HG02588 (cell line): ENCODE results near the gene SURF4.
"Not testable (repeated sequence)": the region's sequence is repeated elsewhere in the genome, so short reads cannot be mapped to it uniquely, and the experiment has no call there.

Experiments used
- ATAC-seq: cut with Tn5 transposase; IDR thresholded peaks from one replicate; pipeline ENCODE4 v1.9.1; 2021; ENCODE audit warnings: mild to moderate bottlenecking, moderate library complexity; ENCODE audit not compliant: unreplicated experiment

SURF4 gene

DNA sequence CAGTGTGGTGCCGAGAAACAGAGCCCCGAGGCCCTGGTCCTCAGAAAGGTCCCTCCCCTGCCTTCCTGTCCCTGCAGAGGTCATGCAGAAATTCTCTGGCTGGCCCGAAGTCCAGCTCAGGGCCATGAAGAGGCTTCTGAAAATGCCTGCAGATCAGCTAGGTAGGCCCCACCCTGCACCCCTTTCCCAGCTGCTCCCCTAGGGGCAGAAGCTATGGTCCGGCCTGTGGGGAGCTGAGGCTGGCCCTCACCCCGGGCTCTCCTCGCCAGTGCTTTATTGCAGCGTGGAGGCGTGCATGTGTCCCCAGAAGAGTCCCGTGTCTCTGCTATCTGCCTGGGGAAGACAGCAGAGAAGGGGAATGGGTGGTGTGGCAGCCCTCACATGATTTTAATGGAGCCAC is 22.0 kb upstream of the SURF4 start:
- ATAC-seq, result no peak

DNA sequence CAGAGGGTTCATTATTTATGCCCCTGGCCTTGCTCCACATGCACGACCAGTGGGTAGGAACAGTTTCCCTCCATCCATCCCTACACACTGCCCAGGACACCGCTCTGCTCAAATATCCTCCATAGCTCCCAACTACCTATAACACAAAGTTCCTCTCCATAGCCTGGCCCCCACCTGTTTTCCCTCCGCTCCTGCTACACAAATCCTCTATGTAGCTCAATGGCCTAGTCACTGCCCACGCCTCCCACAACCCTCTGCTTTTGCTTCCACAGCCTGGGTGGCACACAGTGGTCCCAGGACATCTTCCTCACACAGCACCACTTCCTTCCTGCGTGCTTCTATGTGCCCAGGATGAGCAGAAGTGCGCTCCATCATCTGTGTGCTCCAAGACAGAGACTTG is 21.5 kb upstream of the SURF4 start:
- ATAC-seq, result no peak

DNA sequence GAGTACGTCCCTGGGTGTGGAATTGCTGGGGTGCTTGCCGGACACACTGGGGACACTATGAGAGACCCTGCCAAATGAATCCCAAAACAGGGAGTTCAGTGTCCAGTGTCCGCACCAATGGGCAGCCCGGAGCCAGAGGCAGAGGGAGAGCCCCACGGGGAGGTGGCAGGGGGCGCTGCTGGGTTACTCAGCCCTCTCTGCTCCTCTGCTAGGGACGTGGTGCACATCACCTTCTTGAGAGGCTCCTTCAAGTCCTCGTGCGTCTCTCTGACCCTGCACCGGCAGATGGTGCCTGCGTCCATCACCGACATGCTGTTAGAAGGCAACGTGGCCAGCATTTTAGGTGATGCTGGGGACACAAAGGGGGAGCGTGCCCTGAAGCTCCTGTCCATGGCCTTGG is 21.1 kb upstream of the SURF4 start:
- no peak for ATAC-seq

DNA sequence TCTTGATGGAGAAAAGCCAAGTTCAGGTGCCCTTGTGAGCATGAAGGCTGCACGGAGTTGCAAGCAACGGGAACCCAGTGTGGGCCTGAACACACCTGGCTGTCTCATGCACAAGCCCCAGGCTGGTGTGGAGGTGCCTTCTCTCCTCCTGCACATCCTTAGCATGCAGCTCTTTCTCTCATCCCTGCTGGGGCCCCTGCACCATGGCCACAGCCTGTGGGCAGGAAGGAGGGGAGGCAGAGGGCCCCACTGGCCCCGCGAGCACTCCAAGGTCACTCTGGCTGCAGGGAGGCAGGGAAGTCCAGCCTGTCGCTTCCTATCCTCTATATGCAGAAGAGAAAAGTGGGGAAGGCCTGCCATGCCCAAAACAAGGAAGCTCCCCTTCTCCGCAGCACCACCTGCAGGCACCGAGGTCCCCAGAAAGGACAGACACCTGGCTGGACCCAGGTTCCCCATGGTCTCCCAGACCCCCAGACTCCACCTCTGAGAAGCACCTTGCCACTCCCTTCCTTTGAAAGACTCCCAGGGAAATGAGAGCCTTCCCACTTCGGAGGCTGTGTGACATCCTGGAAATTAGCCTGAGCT is 18.9 kb upstream of the SURF4 start:
- no peak for ATAC-seq

DNA sequence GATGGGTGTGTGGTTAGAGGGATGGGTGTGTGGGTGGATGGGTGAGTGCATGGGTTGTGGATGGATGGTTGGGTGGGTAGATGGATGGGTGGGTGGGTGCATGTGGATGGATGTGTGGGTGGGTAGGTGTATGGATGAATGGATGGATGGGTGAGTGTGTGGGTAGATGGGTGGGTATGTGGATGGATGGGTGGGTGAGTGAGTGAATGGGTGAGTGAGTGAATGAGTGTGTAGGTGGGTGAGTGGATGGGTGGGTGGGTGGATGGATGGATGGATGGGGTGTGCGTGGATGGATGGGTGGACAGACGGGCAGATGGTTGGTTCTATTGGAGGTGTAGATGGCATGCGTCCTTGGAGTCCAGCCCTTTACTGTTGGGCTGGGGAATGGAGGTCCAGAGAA is 17.5 kb upstream of the SURF4 start:
- no peak for ATAC-seq

DNA sequence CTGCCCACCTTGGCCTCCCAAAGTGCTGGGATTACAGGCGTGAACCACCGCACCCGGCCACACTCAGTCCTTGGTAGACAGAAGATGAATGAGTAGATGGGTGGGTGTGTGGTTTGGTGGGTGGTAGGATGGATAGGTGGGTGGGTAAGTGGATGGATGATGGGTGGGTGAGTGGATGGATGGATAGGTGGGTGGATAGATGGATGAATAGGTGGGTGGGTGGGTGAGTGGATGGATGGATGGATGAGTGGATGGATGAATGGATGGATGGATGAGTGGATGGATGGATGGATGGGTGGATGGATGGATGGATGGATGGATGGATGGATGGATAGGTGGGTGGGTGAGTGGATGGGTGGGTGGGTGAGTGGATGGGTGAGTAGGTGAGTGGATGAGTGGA is 16.4 kb upstream of the SURF4 start:
- not testable (repeated sequence) for ATAC-seq

DNA sequence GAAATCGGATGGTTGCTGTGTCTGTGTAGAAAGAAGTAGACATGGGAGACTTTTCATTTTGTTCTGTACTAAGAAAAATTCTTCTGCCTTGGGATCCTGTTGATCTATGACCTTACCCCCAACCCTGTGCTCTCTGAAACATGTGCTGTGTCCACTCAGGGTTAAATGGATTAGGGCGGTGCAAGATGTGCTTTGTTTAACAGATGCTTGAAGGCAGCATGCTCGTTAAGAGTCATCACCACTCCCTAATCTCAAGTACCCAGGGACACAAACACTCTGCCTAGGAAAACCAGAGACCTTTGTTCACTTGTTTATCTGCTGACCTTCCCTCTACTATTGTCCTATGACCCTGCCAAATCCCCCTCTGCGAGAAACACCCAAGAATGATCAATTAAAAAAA is 15.6 kb upstream of the SURF4 start:
- not testable (repeated sequence) for ATAC-seq

DNA sequence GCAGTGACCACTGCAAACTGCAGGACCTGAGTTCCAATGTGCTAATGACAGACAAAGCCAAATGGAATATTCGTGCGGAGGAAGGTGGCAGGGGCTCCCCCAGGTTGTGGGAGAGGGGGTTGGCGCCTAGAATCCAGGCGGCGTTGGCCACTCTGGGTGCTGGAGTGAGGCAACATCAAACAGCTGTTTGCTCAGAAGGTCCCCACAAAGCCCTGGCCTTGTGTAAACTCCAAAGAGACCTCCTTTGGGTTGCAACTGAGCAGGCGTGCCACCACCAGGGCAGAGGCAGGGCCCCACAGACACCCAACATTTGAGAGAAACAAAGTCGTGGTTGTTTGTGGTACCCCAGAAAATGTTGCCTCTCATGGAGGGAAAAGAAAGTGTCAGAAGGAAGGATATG is 14.9 kb upstream of the SURF4 start:
- ATAC-seq, result no peak

DNA sequence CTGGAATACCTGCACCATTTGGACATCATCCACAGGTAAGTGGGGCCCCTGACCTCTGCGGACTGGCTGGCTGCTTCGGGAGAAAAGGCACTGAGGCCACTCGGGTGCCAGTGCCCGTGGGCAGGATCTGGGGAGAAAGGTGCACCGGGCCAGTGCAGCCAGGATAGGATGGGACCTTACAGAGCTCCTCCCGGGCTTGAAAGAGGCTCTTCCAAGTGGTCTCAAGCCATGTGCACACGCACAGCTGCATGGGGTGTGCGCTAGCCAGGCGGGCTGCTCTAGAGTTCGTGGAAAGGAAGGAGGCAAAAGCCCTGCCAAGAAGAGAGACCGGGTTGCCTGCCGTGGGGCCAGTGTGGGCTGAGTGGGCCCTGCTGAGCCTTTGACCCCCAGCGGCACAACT is 13.7 kb upstream of the SURF4 start:
- ATAC-seq, result no peak

DNA sequence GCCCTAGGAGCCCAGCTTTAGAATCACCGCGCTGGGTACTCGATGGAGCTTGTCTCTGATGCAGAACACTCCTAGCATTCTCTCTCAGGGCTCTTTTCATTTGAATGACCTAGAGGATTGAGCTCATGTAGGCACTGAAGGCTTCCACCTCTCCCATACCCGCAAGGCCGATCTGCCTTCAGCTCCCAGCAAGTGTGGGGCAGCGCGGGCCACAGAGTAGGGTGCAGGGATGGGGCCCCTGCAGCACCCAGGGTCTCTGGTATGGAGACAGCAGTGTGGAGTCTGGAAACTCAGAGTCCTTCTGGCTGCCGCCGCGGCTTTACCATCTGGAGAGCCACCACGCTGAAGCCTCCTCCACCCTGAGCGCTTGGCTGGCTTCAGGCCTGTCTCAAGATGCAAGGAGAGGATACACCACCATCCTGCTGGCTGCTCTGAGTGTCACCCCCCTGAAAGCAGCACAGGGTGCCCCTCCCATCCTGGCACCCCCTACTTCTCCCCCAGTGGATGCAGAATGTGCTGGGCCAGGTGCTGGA is 13.2 kb upstream of the SURF4 start:
- ATAC-seq, result no peak

DNA sequence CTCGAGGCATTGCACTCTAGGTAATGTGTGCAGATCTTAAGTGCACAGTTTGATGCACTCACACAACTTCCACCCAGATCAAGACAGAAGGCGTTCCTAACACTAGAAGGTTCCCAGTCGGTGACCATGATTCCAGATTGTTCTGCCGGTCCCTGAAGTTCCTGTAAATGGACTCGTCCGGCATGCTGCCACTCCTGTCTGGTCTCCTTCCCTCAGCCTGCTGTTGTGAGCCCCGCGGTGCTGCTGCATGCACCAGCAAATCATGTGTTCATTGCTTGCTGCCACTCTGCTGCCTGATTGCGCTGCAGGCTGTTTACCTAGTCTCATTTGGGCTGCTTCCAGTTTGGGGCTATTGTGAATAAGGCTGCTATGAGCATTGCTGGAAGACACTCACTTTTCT is 11.8 kb upstream of the SURF4 start:
- ATAC-seq, result no peak

DNA sequence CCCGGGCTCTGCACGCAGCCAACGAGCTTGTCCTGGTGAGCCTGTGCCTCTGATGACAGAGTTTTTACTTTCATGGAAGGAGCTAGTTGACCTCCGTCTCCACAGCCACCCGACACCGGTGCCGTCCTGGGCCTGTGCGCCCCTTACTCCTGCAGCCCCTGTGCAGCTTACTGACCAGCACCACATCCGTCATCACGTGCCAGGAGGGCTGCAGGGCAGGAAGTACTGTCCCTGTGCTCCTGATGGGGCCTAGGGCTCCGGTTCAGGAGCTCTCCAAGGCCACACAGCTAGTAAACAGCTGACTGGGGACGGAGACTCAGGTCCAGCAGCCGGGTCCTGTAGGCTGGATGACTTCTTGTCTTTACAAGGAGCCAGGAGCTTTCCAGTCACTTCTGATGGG is 10.5 kb upstream of the SURF4 start:
- ATAC-seq, result no peak

DNA sequence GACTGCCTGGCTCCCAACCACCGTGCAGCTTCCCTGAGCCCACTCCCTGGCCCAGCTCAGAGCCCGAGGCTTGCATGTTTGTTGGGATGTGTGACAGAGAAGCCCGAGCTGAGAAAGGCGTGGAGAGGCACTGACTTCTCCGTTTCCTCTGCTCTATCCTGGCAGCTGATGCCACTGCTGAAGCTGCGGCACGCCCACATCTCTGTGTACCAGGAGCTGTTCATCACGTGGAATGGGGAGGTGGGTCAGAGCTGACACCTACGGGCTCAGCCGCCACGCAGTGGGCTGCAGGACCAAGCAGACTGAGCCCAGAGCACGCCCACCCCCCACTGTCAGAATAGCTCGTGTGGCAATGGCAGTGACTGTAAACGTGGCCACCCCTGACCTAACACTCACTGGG is 9.6 kb upstream of the SURF4 start:
- ATAC-seq, result no peak

DNA sequence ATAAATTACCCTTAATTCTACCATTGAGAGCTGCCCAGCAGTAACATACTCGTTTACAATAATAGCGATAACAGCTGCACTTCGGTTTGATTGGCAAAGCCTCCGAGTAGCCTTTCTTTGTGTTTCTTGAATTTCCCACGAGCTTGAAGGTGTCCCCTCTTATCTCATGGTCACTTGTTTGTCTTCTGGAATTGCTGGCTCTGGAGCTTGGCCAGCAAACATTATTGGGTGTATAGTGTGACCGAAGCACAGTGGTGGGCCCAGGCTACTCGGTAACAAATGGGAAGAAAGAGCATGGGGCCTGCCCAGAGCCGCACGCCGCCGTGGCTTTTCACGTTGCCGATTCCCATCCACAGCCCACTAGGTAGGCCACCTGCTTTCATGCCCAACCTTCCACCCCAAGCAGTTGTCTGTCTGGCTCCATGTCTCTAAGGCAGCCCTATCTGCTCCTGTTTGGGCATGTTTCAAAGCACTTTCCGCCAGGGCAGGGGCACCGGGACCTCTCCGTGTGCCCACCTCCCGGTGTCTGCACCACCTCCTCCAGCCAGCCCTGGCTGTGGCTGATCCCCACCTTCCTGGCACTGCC is 9.0 kb upstream of the SURF4 start:
- no peak for ATAC-seq

DNA sequence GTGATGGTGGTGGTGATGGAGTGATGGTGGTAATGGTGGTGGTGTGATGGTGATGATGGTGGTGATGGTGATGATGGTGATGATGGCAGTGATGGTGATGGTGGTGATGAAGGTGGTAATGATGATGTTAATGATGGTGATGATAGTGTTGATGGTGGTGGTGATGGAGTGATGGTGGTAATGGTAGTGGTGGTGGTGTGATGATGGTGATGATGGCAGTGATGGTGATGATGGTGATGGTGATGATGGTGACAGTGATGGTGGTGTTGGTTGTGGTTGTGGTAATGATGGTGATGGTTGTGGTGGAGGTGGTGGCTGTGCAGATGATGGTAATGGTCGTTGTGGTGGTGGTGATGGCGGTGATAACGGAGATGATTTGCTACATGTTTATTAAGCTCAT is 7.6 kb upstream of the SURF4 start:
- ATAC-seq, result no peak

DNA sequence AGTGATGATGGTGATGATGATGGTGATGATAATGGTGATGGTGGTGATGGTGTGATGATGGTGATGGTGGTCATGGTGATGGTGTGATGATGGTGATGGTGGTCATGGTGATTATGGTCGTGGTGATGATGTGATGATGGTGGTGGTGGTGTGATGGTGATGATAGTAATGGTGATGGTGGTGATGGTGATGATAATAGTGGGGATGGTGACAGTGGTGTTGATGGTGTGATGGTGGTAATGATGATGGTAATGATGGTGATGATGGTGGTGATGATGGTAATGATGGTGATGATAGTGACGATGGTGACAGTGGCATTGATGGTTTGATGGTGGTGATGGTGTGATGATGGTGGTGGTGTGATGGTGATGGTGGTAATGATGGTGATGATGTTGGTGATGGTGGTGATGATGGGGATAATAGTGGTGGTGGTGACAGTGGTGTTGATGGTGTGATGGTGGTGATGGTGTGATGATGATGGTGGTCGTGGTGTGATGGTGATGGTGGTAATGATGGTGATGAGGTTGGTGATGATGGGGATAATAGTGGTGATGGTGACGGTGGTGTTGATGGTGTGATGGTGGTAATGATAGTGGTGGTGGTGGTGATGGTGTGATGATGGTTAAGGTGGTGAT is 6.8 kb upstream of the SURF4 start:
- ATAC-seq, result no peak

DNA sequence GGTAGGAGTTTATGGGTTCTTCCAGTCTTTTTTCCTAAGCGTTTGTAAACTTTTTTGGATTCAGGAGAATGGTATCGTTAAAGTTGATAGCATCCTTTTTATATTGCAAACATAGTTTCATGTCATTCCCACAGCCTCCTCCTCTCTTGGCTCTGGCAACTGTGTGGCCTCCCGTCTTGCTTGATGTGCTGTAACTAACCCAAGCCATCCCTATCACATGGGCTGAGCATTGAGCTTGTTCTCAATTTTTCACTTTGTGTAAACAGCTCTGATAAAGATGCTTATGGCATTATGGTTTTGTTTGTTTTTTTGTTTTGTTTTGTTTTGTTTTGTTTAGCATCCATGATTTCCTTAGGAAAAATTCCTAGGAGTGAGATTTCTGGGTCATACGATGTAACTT is 4.9 kb upstream of the SURF4 start:
- ATAC-seq, result no peak

DNA sequence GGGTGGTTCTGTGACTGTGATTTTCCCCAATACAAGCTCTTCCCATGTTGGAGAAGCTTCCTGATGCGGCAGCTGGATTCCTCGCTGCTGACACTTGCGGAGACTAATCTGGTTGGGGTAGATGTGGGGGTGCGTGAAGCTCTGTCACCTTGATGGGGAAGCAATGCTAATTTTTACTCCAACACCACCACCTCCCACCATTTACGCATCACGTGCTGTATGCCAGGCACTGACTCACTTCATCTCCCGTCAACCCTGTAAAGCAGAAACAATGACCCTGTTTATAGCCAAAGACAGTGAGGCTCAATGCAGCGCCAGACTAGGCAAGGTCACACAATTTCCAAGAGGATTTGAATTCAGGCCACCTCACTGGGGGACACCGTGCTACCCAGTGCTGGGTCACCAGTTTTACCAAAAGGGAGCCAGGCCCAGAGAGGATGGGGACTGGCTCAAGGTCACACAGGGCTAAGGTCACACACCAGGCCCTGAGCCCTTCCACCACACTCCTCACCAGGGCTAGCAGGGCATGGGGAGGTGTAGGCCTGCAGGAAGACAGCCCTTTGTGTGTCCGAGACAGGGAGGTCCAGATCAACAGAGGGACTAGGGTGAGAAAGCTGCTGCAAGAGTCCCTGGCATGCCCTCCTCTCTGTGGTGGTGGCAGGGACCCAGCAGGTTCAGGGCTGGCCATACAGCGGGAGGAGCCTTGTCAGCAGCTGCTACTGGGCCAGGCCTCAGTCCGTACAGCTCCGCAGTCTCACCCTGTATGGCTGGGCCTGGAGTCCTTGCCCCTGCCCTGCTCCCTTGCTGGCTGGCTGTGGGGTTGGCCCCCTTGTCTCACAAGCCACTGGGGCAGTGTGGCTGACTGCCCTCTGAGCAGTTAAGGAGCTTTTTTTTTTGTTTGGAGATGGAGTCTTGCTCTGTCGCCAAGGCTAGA is 3.6 kb upstream of the SURF4 start:
- ATAC-seq, result no peak

DNA sequence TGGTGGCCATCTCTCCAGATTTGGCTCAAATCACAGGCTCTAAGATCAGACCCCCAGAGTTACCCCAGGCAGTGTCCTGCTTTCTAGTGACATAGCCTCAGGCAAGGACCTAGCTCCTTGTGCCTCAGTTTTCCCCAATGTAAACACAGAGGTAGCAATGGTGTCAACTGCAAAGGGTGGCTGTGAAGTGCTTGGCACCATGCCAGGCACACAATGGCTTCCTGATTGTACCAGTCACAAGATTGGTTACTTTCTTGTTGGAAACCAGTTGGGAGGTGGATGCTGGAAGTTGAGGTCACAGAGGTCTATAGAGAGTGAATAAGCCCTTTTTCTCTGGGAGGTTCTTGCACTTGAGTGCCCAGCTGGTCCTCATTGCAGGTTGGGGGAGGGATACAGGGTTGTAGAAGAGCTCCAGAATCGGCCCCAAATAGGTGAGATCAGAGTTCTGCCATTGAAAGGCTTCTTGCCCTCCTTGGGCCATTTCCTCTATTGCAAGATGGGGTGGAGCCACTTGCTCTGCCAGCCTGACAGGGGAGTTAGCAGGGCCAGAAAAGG is 2.6 kb upstream of the SURF4 start:
- no peak for ATAC-seq

DNA sequence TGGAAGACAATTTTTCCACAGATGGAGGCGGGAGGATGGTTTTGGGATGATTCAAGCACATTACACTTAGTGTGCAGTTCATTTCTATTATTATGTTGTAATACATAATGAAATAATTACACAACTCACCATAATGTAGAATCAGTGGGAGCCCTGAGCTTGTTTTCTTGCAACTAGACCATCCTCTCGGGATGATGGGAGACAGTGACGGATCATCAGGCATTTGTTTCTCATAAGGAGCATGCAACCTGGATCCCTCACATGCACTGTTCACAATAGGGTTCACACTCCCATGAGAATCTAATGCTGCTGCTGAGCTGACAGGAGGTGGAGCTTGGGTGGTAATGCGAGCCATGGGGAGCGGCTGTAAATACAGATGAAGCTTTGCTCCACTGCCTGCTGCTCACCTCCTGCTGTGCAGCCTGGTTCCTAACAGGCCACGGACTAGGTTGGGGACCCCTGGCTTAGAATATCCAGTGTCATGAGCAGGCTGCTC is 1.9 kb upstream of the SURF4 start:
- no peak for ATAC-seq

DNA sequence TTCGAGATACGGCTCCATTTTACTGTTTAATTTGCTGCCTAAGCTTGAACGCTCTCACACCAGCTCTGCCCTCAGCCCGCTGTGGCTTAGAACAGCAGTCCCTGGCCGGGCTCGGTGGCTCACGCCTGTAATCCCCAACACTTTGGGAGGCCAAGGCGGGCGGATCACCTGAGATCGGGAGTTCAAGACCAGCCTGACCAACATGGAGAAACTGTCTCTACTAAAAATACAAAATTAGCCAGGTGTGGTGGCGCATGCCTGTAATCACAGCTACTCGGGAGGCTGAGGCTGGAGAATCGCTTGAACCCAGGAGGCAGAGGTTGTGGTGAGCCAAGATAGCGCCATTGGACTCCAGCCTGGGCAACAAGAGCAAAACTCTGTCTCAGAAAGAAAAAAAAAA is 1.4 kb upstream of the SURF4 start:
- not testable (repeated sequence) for ATAC-seq
